Keratinocyte (primary cell): ENCODE data around the gene NOS1AP.

Experiments used
- CTCF ChIP-seq, 3 experiments: IDR thresholded peaks in 1 of 3; conservative IDR thresholded peaks in 1 of 3; optimal IDR thresholded peaks in 1 of 3; 2 replicates in 2 of 3; 3 replicates in 1 of 3; pipeline versions ENCODE3 to v1.5.1; 2011; ENCODE audit warnings: low read length in 3 of 3, mild to moderate bottlenecking in 3 of 3, moderate library complexity in 2 of 3, control low read depth in 1 of 3, inconsistent platforms in 1 of 3; ENCODE audit not compliant: insufficient read depth in 2 of 3; ENCODE audit errors: extremely low read depth in 1 of 3
- EZH2 ChIP-seq: IDR thresholded peaks from one replicate; pipeline ENCODE4 v1.6.1; 2012; ENCODE audit warnings: inconsistent platforms, mild to moderate bottlenecking, low read length, moderate library complexity

GRCh38 chr1:162200096-162200847 is 130.8 kb downstream of the NOS1AP start:
- TF ChIP-seq CTCF (optimal IDR thresholded peaks at IDR 0.05 in 1 of 3, IDR thresholded peaks at IDR 0.05 in 1 of 3, conservative IDR thresholded peaks at IDR 0.05 in 1 of 3; ENCODE audit: extremely low read depth in 1 of 3, insufficient read depth in 2 of 3, low read length in 3 of 3) = no peak
- no peak for TF ChIP-seq EZH2
